Left colon (tissue), 2 donors: Measurements from ENCODE around the gene COQ7. TPM values are rescaled to one million over a fixed set of nuclear protein-coding genes. Genes with fewer than 3 reads are reported as not detected.

Source experiments
- ATAC-seq: fragments of 200-7000 bp; cut with Tn5 transposase; one replicate; pipeline ENCODE4 v1.9.1; 2020; ENCODE audit warnings: mild to moderate bottlenecking, moderate library complexity
- DNase-seq, 2 donors: peaks; one replicate each; pipeline ENCODE4 v3.0.0-alpha.2; 2020
- intact Hi-C, 2 donors: fragments of 100-400 bp; cut with DNase I in 1 of 2; cut with micrococcal nuclease in 1 of 2; formaldehyde crosslinking; loops; one replicate each; pipeline versions ENCODE4 v1.11.2 to v1.14.0; 2022; cut with DNase I, micrococcal nuclease
- long read RNA-seq: library from polyadenylated mRNA; unstranded; transcript quantifications from one replicate; pipeline ENCODE4 v2.0.0, GENCODE V29; 2021
- total RNA-seq, 2 donors: library from RNA; stranded (reverse); fragmentation: NEBNext Ultra II Directional; extraction: Animal tissue kit (Norgen Biotek cat#: 25700); gene quantifications; one replicate each; pipeline ENCODE4 v1.2.1, GENCODE V29; 2021
- donor health status: DM: no; HTN: no; CAD: no.
- donor health status: DM: yes; HTN: yes; CAD: no.

The COQ7 gene
- total RNA-seq: 10 to 100 TPM; 25.9 to 29.6 TPM
- long read RNA-seq, transcript COQ7-201 (6 exons, 2,657 nt): major isoform, 10 of 18 reads
- long read RNA-seq, partial matches to known transcripts: 4 of 18 reads
- long read RNA-seq, other reads (novel, unspliced or antisense): 4 of 18 reads

GRCh38 chr16:19067349-19068236, at the start of gene COQ7:
Gene COQ7 (plus strand): TSS chr16:19067614. CDS start chr16:19067665, 51 bp downstream.
- intact Hi-C loops: no loop called here
- ATAC-seq (peak; percentile 90), DNase-seq (peak; percentile 99)

GRCh38 chr16:19020689-19021088, 46.7 kb upstream of the COQ7 start:
- DNase-seq (no peak), ATAC-seq (no peak)
- intact Hi-C loops: no loop called here

- no peak for DNase-seq
- intact Hi-C loops: no loop called here
- no peak for ATAC-seq
These were observed 45.7 kb upstream of the COQ7 start for GRCh38 chr16:19021747-19022146.

- intact Hi-C loops: no loop called here
- no peak for DNase-seq
- ATAC-seq: peak; percentile 74
These were observed 40.0 kb upstream of the COQ7 start for GRCh38 chr16:19027416-19027815.

GRCh38 chr16:19029980-19030379, 37.4 kb upstream of the COQ7 start:
- no peak for ATAC-seq
- intact Hi-C loops: no loop called here
- no peak for DNase-seq

- no peak for ATAC-seq
- intact Hi-C loops: no loop called here
These were observed 35.7 kb upstream of the COQ7 start for GRCh38 chr16:19031738-19032137.

GRCh38 chr16:19033761-19034160, 33.7 kb upstream of the COQ7 start:
- ATAC-seq (no peak), DNase-seq (no peak)
- intact Hi-C loops: no loop called here

More at GRCh38 chr16:19031738-19032137, 35.7 kb upstream of the COQ7 start:
- DNase-seq: no peak

GRCh38 chr16:19040400-19040799, 27.0 kb upstream of the COQ7 start:
- intact Hi-C loops: no loop called here
- ATAC-seq (no peak), DNase-seq (no peak)

- no peak for DNase-seq
- intact Hi-C loops: no loop called here
- ATAC-seq: no peak
These were observed 22.6 kb upstream of the COQ7 start for GRCh38 chr16:19044769-19045168.

- DNase-seq (no peak), ATAC-seq (no peak)
- intact Hi-C loops: no loop called here
These were observed 21.4 kb upstream of the COQ7 start for GRCh38 chr16:19046062-19046461.

GRCh38 chr16:19062706-19063105, 4.7 kb upstream of the COQ7 start:
- intact Hi-C loops: no loop called here
- DNase-seq (no peak), ATAC-seq (no peak)

- DNase-seq (peak in 1 of 2 donors; percentile 34), ATAC-seq (no peak)
- intact Hi-C loops: no loop called here
These were observed 446 bp upstream of the COQ7 start for GRCh38 chr16:19066988-19067348.

- DNase-seq: no peak
- intact Hi-C loops: no loop called here
- no peak for ATAC-seq
These were observed 912 bp downstream of the COQ7 start for GRCh38 chr16:19068237-19068815.

- DNase-seq (peak; percentile 36 to 75), ATAC-seq (peak; percentile 18)
- intact Hi-C loops: no loop called here
These were observed 4.7 kb downstream of the COQ7 start for GRCh38 chr16:19071811-19072777.

- ATAC-seq: no peak
- intact Hi-C loops: no loop called here
- no peak for DNase-seq
These were observed 5.9 kb downstream of the COQ7 start for GRCh38 chr16:19073344-19073743.

GRCh38 chr16:19073863-19074262, 6.4 kb downstream of the COQ7 start:
- intact Hi-C loops: no loop called here
- ATAC-seq: no peak
- no peak for DNase-seq

- ATAC-seq: no peak
- DNase-seq: no peak
- intact Hi-C loops: no loop called here
These were observed 8.1 kb downstream of the COQ7 start for GRCh38 chr16:19075511-19075910.

GRCh38 chr16:19077879-19078278, 10.5 kb downstream of the COQ7 start:
- intact Hi-C loops: no loop called here
- no peak for DNase-seq
- no peak for ATAC-seq

- intact Hi-C loops: loop anchor here (10.0 kb wide), 2 partner anchors 91 to 291 kb away; no protein-coding TSS in a partner anchor
- no peak for DNase-seq
- ATAC-seq: no peak
These were observed 16.3 kb downstream of the COQ7 start for GRCh38 chr16:19083670-19084069.
